HG03139 (cell line): ENCODE data around the gene GNAT1.

ENCODE experiments used
- ATAC-seq: cut with Tn5 transposase; IDR thresholded peaks from one replicate; pipeline ENCODE4 v1.9.1; 2021; ENCODE audit not compliant: unreplicated experiment

The GNAT1 gene

GRCh38 chr3:50174947-50175524, 16.4 kb upstream of the GNAT1 start:
- ATAC-seq: no peak

GRCh38 chr3:50177346-50177745, 14.1 kb upstream of the GNAT1 start:
- no peak for ATAC-seq

GRCh38 chr3:50179710-50180109, 11.7 kb upstream of the GNAT1 start:
- no peak for ATAC-seq

GRCh38 chr3:50181985-50182384, 9.4 kb upstream of the GNAT1 start:
- ATAC-seq: no peak

- no peak for ATAC-seq
Measured at GRCh38 chr3:50182533-50183099, 8.8 kb upstream of the GNAT1 start.

GRCh38 chr3:50183755-50184154, 7.7 kb upstream of the GNAT1 start:
- ATAC-seq: no peak

GRCh38 chr3:50184242-50184978, 7.0 kb upstream of the GNAT1 start:
- ATAC-seq: no peak

- ATAC-seq: no peak
Measured at GRCh38 chr3:50185230-50185629, 6.2 kb upstream of the GNAT1 start.

GRCh38 chr3:50186096-50186495, 5.3 kb upstream of the GNAT1 start:
- no peak for ATAC-seq

- ATAC-seq: no peak
Measured at GRCh38 chr3:50187750-50188149, 3.7 kb upstream of the GNAT1 start.

GRCh38 chr3:50189274-50189673, 2.1 kb upstream of the GNAT1 start:
- ATAC-seq: no peak

GRCh38 chr3:50189989-50190388, 1.4 kb upstream of the GNAT1 start:
- no peak for ATAC-seq

GRCh38 chr3:50192124-50192523, 714 bp downstream of the GNAT1 start:
- no peak for ATAC-seq

GRCh38 chr3:50192689-50193141, 1.3 kb downstream of the GNAT1 start:
- ATAC-seq: no peak

GRCh38 chr3:50193286-50193685, 1.9 kb downstream of the GNAT1 start:
- ATAC-seq: no peak

GRCh38 chr3:50193746-50194127, 2.3 kb downstream of the GNAT1 start:
- ATAC-seq: no peak

GRCh38 chr3:50194128-50194902, 2.9 kb downstream of the GNAT1 start:
- ATAC-seq: no peak

GRCh38 chr3:50194903-50195500, 3.6 kb downstream of the GNAT1 start:
- ATAC-seq: no peak

- no peak for ATAC-seq
Measured at GRCh38 chr3:50195501-50196252, 4.3 kb downstream of the GNAT1 start.

GRCh38 chr3:50196253-50196801, 4.9 kb downstream of the GNAT1 start:
- no peak for ATAC-seq
